OCI-LY3 (cell line): Measurements from ENCODE around the gene ARHGAP22.

Source experiments
- CTCF ChIP-seq: fragments of 200-600, 300-600 bp; sonication (generic); IDR thresholded peaks from 2 replicates; pipeline ENCODE4 v1.5.1; 2014; ENCODE audit warnings: antibody characterized with exemption, low read length, low read depth
- EZH2phosphoT487 ChIP-seq: fragments of 200-600 bp; shearing (Covaris generic); IDR thresholded peaks from 2 replicates; pipeline ENCODE4 v1.6.1; 2018; ENCODE audit warnings: antibody characterized with exemption, mixed run types, low read depth

GRCh38 chr10:48461623-48462481, 143.0 kb downstream of the ARHGAP22 start:
- TF ChIP-seq CTCF (no peak), EZH2phosphoT487 (no peak)
